HepG2 (cell line): ENCODE data around the gene SHC1. TPM values are rescaled to one million over a fixed set of nuclear protein-coding genes. Genes with fewer than 3 reads are reported as not detected.

ENCODE experiments used
- ATF1 ChIP-seq: IDR thresholded peaks from 2 replicates; pipeline ENCODE4 v1.6.1; 2016; ENCODE audit warnings: mild to moderate bottlenecking, control low read depth
- FOXA3 ChIP-seq: IDR thresholded peaks from 2 replicates; pipeline ENCODE4 v1.6.1; 2016; ENCODE audit warnings: missing genetic modification reagents, missing compliant biosample characterization
- FOXO1 ChIP-seq: sonication (generic); formaldehyde crosslinking; IDR thresholded peaks from 2 replicates; pipeline ENCODE4 v1.4.0; 2020; ENCODE audit warnings: missing genetic modification reagents
- NFYB ChIP-seq: sonication (generic); formaldehyde crosslinking; IDR thresholded peaks from 2 replicates; pipeline ENCODE4 v1.4.0; 2020; ENCODE audit warnings: missing genetic modification reagents
- NFYC ChIP-seq: IDR thresholded peaks from 2 replicates; pipeline ENCODE4 v1.6.1; 2016; ENCODE audit warnings: missing genetic modification reagents, missing compliant biosample characterization
- NR2C2 ChIP-seq: sonication (generic); formaldehyde crosslinking; IDR thresholded peaks from 2 replicates; pipeline ENCODE4 v1.4.0; 2020; ENCODE audit warnings: missing genetic modification reagents, mild to moderate bottlenecking, moderate library complexity, borderline replicate concordance
- POLR2A ChIP-seq, 2 experiments: IDR thresholded peaks; 2 replicates each; pipeline ENCODE4 v1.6.1; 2011; ENCODE audit warnings: low read depth in 2 of 2, low read length in 2 of 2, mild to moderate bottlenecking in 1 of 2, moderate library complexity in 1 of 2; ENCODE audit not compliant: insufficient read depth in 1 of 2
- POLR2AphosphoS2 ChIP-seq: IDR thresholded peaks from 2 replicates; pipeline ENCODE4 v1.6.1; 2011; ENCODE audit warnings: low read depth, low read length, improper control_type of control experiment
- REL ChIP-seq: sonication (generic); formaldehyde crosslinking; conservative IDR thresholded peaks from 2 replicates; pipeline ENCODE4 v1.8.0; 2022; ENCODE audit warnings: mild to moderate bottlenecking, missing genetic modification reagents, moderate library complexity
- RFX5 ChIP-seq: IDR thresholded peaks from 2 replicates; pipeline ENCODE4 v1.6.1; 2011; ENCODE audit warnings: low read depth, low read length, improper control_type of control experiment
- SP5 ChIP-seq: IDR thresholded peaks from 2 replicates; pipeline ENCODE4 v1.6.1; 2016; ENCODE audit warnings: low read depth, borderline replicate concordance
- ZFP62 ChIP-seq: sonication (generic); formaldehyde crosslinking; IDR thresholded peaks from 2 replicates; pipeline ENCODE4 v1.4.0; 2020; ENCODE audit warnings: missing genetic modification reagents
- ZNF543 ChIP-seq: sonication (generic); formaldehyde crosslinking; IDR thresholded peaks from 2 replicates; pipeline ENCODE4 v1.4.0; 2020; ENCODE audit warnings: mild to moderate bottlenecking, missing genetic modification reagents
- ZNF672 ChIP-seq: sonication (generic); formaldehyde crosslinking; IDR thresholded peaks from 2 replicates; pipeline ENCODE4 v1.8.1; 2022; ENCODE audit warnings: missing genetic modification reagents
- ZNF747 ChIP-seq: sonication (generic); formaldehyde crosslinking; IDR thresholded peaks from 2 replicates; pipeline ENCODE4 v1.8.1; 2023; ENCODE audit warnings: missing genetic modification reagents, mild to moderate bottlenecking, borderline replicate concordance
- ZSCAN31 ChIP-seq: sonication (generic); formaldehyde crosslinking; IDR thresholded peaks from 2 replicates; pipeline ENCODE4 v1.5.0; 2020; ENCODE audit warnings: low read depth, mild to moderate bottlenecking, missing genetic modification reagents
- polyA plus RNA-seq, 8 experiments: library from polyadenylated mRNA; depleted of rRNA in 3 of 8; stranded (reverse) in 7 of 8; unstranded in 1 of 8; fragments of >200 nt; fragmentation: Illumina TruSeq in 4 of 8; extraction: Trizol in 4 of 8; gene quantifications; 2 replicates each; pipeline versions ENCODE4 v1.2.1 to v1.2.3, GENCODE V29; 2011 to 2016; ENCODE audit warnings: low read depth in 4 of 8, missing spikeins in 1 of 8, mixed read lengths in 1 of 8; ENCODE audit not compliant: insufficient read depth in 1 of 8
- total RNA-seq, 5 experiments: library from RNA; depleted of rRNA; stranded (reverse); fragments of >200 nt; fragmentation: Illumina TruSeq; extraction: Trizol; gene quantifications; 2 replicates each; pipeline ENCODE4 v1.2.3, GENCODE V29; 2016; ENCODE audit warnings: low read depth in 1 of 5
- TF ChIP-seq, protein P1 (sequence below): sonication (generic); formaldehyde crosslinking; conservative IDR thresholded peaks from 2 replicates; pipeline ENCODE4 v1.5.0; 2020; ENCODE audit warnings: missing genetic modification reagents
- TF ChIP-seq, protein P2 (sequence below): sonication (generic); formaldehyde crosslinking; IDR thresholded peaks from 2 replicates; pipeline ENCODE4 v1.9.0; 2021; ENCODE audit warnings: missing genetic modification reagents, mild to moderate bottlenecking, borderline replicate concordance
- TF ChIP-seq, protein P3 (sequence below): sonication (generic); formaldehyde crosslinking; IDR thresholded peaks from 2 replicates; pipeline ENCODE4 v1.4.0; 2020; ENCODE audit warnings: missing genetic modification reagents
- TF ChIP-seq, protein P4 (sequence below), 2 experiments: fragments of 450-650 bp in 1 of 2; sonication (generic) in 1 of 2; formaldehyde crosslinking; IDR thresholded peaks; 2 replicates each; pipeline versions ENCODE4 v1.5.0 to v1.8.0; 2020 to 2022; ENCODE audit warnings: mild to moderate bottlenecking in 1 of 2, missing genetic modification reagents in 1 of 2
- TF ChIP-seq, protein P5 (sequence below): sonication (generic); formaldehyde crosslinking; IDR thresholded peaks from 2 replicates; pipeline ENCODE4 v1.8.1; 2022; ENCODE audit warnings: mild to moderate bottlenecking, missing genetic modification reagents

Gene SHC1
- total and polyA plus RNA-seq, 2 of the 13 experiments (the other 11 are each of a cell fraction or from before 2014, with no cell fraction given) = 52.0 to 137 TPM

DNA sequence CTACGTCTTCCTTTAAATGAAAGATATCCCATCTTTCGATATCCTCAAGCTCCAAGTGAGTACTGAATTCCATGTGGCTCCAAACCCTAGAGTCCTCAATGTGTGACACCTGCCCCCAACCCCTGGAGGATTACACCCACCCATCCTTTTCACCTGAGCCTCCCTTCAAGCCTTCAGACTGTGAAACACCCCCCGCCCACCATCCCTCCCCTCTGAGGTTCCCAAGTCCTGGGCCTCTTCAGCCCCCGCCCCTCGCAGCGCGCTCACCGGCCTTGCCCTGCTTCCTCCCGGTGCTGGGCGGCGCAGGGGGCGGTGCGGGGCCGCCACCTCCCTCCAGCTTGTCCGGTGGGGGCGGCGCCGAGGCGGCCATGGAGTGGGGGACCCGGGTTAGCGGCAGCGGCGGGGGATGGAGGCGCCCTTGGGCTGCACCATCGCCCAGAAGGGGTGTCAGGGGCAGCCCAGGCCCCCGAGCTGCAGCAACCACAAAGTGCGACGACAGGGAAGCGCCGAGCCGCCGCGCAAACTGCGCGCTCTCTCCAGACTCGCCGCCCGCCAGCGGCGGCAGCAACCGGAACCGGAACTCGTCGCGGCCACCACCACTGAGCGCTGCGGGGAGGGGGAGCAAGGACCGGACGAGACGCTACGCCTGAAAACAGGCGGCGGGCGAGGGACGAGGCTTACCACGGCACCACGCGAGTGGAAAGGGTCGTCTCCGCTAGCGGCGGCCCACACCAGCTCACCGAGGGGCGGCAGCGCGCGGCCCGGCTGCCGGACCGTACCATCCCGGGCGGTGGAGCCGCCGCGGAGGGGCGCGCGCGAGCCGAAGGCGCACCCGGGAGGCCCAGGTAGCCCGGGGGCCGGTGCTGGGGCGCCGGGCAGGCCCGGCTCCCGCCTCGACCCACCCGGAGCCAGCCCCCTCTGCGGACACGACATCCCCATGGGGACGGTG lies 9.1 kb downstream of the SHC1 start, which contains the start of gene PYGO2 (continued):
- TF ChIP-seq, protein P1, sequence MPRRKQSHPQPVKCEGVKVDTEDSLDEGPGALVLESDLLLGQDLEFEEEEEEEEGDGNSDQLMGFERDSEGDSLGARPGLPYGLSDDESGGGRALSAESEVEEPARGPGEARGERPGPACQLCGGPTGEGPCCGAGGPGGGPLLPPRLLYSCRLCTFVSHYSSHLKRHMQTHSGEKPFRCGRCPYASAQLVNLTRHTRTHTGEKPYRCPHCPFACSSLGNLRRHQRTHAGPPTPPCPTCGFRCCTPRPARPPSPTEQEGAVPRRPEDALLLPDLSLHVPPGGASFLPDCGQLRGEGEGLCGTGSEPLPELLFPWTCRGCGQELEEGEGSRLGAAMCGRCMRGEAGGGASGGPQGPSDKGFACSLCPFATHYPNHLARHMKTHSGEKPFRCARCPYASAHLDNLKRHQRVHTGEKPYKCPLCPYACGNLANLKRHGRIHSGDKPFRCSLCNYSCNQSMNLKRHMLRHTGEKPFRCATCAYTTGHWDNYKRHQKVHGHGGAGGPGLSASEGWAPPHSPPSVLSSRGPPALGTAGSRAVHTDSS (CRISPR knock-in tag) = 0 out of 2 replicates have a peak, but pooled peaks have one; percentile 87
- peak; percentile 93 for TF ChIP-seq ZSCAN31 (CRISPR knock-in tag)
- 0 out of 2 replicates have a peak, but pooled peaks have one; percentile 4 for TF ChIP-seq ZNF672 (CRISPR knock-in tag)
- peak; percentile 72 to 84 for TF ChIP-seq POLR2A (IDR thresholded peaks at IDR 0.05; ENCODE audit: insufficient read depth in 1 of 2, low read depth in 2 of 2, low read length in 2 of 2)
- TF ChIP-seq, protein P2, sequence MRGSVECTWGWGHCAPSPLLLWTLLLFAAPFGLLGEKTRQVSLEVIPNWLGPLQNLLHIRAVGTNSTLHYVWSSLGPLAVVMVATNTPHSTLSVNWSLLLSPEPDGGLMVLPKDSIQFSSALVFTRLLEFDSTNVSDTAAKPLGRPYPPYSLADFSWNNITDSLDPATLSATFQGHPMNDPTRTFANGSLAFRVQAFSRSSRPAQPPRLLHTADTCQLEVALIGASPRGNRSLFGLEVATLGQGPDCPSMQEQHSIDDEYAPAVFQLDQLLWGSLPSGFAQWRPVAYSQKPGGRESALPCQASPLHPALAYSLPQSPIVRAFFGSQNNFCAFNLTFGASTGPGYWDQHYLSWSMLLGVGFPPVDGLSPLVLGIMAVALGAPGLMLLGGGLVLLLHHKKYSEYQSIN (CRISPR knock-in tag) = no peak
- 0 out of 2 replicates have a peak, but pooled peaks have one; percentile 85 for TF ChIP-seq REL (CRISPR knock-in tag)
- TF ChIP-seq ZNF747 (CRISPR knock-in tag) = peak; percentile 54; the same call in 1 of the 2 replicates
- TF ChIP-seq SP5 (CRISPR knock-in tag) = peak; percentile 93
- TF ChIP-seq, protein P3, sequence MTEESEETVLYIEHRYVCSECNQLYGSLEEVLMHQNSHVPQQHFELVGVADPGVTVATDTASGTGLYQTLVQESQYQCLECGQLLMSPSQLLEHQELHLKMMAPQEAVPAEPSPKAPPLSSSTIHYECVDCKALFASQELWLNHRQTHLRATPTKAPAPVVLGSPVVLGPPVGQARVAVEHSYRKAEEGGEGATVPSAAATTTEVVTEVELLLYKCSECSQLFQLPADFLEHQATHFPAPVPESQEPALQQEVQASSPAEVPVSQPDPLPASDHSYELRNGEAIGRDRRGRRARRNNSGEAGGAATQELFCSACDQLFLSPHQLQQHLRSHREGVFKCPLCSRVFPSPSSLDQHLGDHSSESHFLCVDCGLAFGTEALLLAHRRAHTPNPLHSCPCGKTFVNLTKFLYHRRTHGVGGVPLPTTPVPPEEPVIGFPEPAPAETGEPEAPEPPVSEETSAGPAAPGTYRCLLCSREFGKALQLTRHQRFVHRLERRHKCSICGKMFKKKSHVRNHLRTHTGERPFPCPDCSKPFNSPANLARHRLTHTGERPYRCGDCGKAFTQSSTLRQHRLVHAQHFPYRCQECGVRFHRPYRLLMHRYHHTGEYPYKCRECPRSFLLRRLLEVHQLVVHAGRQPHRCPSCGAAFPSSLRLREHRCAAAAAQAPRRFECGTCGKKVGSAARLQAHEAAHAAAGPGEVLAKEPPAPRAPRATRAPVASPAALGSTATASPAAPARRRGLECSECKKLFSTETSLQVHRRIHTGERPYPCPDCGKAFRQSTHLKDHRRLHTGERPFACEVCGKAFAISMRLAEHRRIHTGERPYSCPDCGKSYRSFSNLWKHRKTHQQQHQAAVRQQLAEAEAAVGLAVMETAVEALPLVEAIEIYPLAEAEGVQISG = peak; percentile 89
- no peak for TF ChIP-seq RFX5
- TF ChIP-seq ZFP62 (CRISPR knock-in tag) = 0 out of 2 replicates have a peak, but pooled peaks have one; percentile 52
- TF ChIP-seq, protein P4, sequence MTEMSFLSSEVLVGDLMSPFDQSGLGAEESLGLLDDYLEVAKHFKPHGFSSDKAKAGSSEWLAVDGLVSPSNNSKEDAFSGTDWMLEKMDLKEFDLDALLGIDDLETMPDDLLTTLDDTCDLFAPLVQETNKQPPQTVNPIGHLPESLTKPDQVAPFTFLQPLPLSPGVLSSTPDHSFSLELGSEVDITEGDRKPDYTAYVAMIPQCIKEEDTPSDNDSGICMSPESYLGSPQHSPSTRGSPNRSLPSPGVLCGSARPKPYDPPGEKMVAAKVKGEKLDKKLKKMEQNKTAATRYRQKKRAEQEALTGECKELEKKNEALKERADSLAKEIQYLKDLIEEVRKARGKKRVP (CRISPR knock-in tag; IDR thresholded peaks at IDR 0.05) = peak in 1 of 2 experiments; percentile 20; a peak in 1 of 4 replicates
- peak; percentile 59; the same call in 1 of the 2 replicates for TF ChIP-seq FOXO1
- TF ChIP-seq ATF1 (CRISPR knock-in tag) = no peak
- TF ChIP-seq NFYB (CRISPR knock-in tag) = peak; percentile 35; the same call in 1 of the 2 replicates
- TF ChIP-seq POLR2AphosphoS2 = no peak
- peak; percentile 31; the same call in 1 of the 2 replicates for TF ChIP-seq ZNF543 (CRISPR knock-in tag)
- TF ChIP-seq FOXA3 (CRISPR knock-in tag) = peak; percentile 41
- peak; percentile 81 for TF ChIP-seq NR2C2 (CRISPR knock-in tag)
- no peak for TF ChIP-seq NFYC
- TF ChIP-seq, protein P5, sequence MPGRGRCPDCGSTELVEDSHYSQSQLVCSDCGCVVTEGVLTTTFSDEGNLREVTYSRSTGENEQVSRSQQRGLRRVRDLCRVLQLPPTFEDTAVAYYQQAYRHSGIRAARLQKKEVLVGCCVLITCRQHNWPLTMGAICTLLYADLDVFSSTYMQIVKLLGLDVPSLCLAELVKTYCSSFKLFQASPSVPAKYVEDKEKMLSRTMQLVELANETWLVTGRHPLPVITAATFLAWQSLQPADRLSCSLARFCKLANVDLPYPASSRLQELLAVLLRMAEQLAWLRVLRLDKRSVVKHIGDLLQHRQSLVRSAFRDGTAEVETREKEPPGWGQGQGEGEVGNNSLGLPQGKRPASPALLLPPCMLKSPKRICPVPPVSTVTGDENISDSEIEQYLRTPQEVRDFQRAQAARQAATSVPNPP (CRISPR knock-in tag) = peak; percentile 85; the same call in 1 of the 2 replicates
